ENCODE measurements around the gene IDH3B. TPM values are rescaled to one million over a fixed set of nuclear protein-coding genes. Genes with fewer than 3 reads are reported as not detected.

The IDH3B gene
- total and polyA plus RNA-seq, 2 of the 8 experiments (the other 6 are each of a cell fraction or from before 2014, with no cell fraction given): 110 to 167 TPM

- H2BK120ac ChIP-seq (replicated peaks; ENCODE audit: low read depth, low read length): no peak overlapping the region
- 40% methylated on average over 1 of the region's 1 CpG; no CpG with 5 or more reads in 1 of the 2 experiments for WGBS, 2 experiments (ENCODE audit: extremely low coverage in 1 of 2, insufficient coverage in 1 of 2, insufficient read length in 1 of 2, insufficient replicate concordance in 2 of 2, low coverage in 1 of 2, low lambda C conversion rate in 2 of 2, missing lambda C conversion rate in 1 of 2)
- no peak overlapping the region for H2BK12ac ChIP-seq (ENCODE audit: low read depth, low read length)
- no peak overlapping the region for H3K18ac ChIP-seq (ENCODE audit: extremely low read depth, low read length)
- no peak for FAIRE-seq
- no peaks in the 10 kb centered on the region for H3K79me2 ChIP-seq (ENCODE audit: control insufficient read depth in 1 of 2, insufficient read depth in 2 of 2, low read length in 2 of 2)
- H3K23ac ChIP-seq (ENCODE audit: insufficient read length): no peak overlapping the region
- H3K23me2 ChIP-seq (ENCODE audit: low read depth, low read length): peaks cover 1% of the 10 kb centered on the region; the same call in 1 of the 2 replicates
- H3K27ac ChIP-seq (ENCODE audit: low read depth, low read length): no peak overlapping the region
- no peaks in the 10 kb centered on the region for H3K36me3 ChIP-seq (ENCODE audit: control insufficient read depth in 2 of 4, insufficient read depth in 4 of 4, low read length in 3 of 4)
- H4K5ac ChIP-seq (ENCODE audit: insufficient read length, low read depth, low read length): no peak overlapping the region
- no peak for DNase-seq (ENCODE audit: low read depth in 1 of 2, low spot score in 2 of 2)
- no peak overlapping the region for H3K9ac ChIP-seq (replicated peaks in 1 of 4; ENCODE audit: extremely low read depth in 1 of 4, low read depth in 3 of 4, low read length in 3 of 4)
- H4K91ac ChIP-seq (replicated peaks; ENCODE audit: insufficient read length, low read length): no peak overlapping the region
- H3K56ac ChIP-seq (replicated peaks; ENCODE audit: insufficient read length, low read depth, low read length): no peak overlapping the region
- no peak overlapping the region for H2BK15ac ChIP-seq (ENCODE audit: low read length)
- H4K20me1 ChIP-seq (replicated peaks in 1 of 2; ENCODE audit: control insufficient read depth in 1 of 2, insufficient read depth in 2 of 2, low read length in 2 of 2): no peaks in the 10 kb centered on the region
- H2BK5ac ChIP-seq (ENCODE audit: low read depth, low read length): no peak overlapping the region
- no peak overlapping the region for H2AK5ac ChIP-seq (ENCODE audit: low read depth, low read length)
- H3K4me2 ChIP-seq (ENCODE audit: insufficient read depth in 1 of 2, low read depth in 2 of 2, low read length in 2 of 2): no peak overlapping the region
- no peak overlapping the region for H2BK20ac ChIP-seq (ENCODE audit: low read length)
- H3K79me1 ChIP-seq (ENCODE audit: low read depth, low read length): no peaks in the 10 kb centered on the region
- CTCF ChIA-PET (ENCODE audit: partially characterized antibody): interaction anchor here (1.0 kb wide), 2 partner anchors 13 to 109 kb away, joined by 5 read pairs; no protein-coding TSS in a partner anchor
- H3K27me3 ChIP-seq (replicated peaks in 1 of 4; ENCODE audit: control insufficient read depth in 3 of 4, extremely low read depth in 1 of 4, insufficient read depth in 3 of 4, low read length in 3 of 4): no peaks in the 10 kb centered on the region; a peak in 2 of 7 replicates
- no peak overlapping the region for H3K4me3 ChIP-seq (ENCODE audit: extremely low read depth in 1 of 4, insufficient read depth in 2 of 4, low read depth in 3 of 4, low read length in 4 of 4)
- H3K4ac ChIP-seq (replicated peaks; ENCODE audit: insufficient read length, low read depth, low read length): no peak overlapping the region
- H2AFZ ChIP-seq (ENCODE audit: low read length): no peak overlapping the region
- POLR2A ChIA-PET (ENCODE audit: partially characterized antibody): interaction anchor here (1.5 to 6.1 kb wide), 2 partner anchors 20 to 163 kb away, joined by 4 to 39 read pairs; partner anchors contain the start of genes NOP56 and SNRPB
- H3K14ac ChIP-seq (ENCODE audit: insufficient read length): no peak overlapping the region
- H3K4me1 ChIP-seq (replicated peaks in 1 of 4; ENCODE audit: control insufficient read depth in 3 of 4, insufficient read depth in 4 of 4, low read length in 3 of 4): no peaks in the 10 kb centered on the region
- H3K9me3 ChIP-seq (ENCODE audit: insufficient read depth in 2 of 2, low read depth in 1 of 2, low read length in 1 of 2): no peaks in the 10 kb centered on the region; a peak in 1 of 4 replicates
- TF ChIP-seq ATF2 (IDR thresholded peaks at IDR 0.05; ENCODE audit: low read length) (no peak), CREB1 (IDR thresholded peaks at IDR 0.05) (no peak), TEAD4 (IDR thresholded peaks at IDR 0.05; ENCODE audit: low read depth, low read length) (no peak), EP300 (IDR thresholded peaks at IDR 0.05; ENCODE audit: borderline replicate concordance in 1 of 2, low read depth in 2 of 2, low read length in 2 of 2) (no peak), SAP30 (IDR thresholded peaks at IDR 0.05; ENCODE audit: insufficient read depth, insufficient replicate concordance, low read length) (no peak)
- H4K8ac ChIP-seq (ENCODE audit: extremely low read depth, insufficient read depth, low read length): no peak overlapping the region
These were observed 30.6 kb downstream of the IDH3B start for GRCh38 chr20:2633381-2633780.

Measured in H1 (cell line).